ENCODE measurements around the gene CHTF18.

The CHTF18 gene

DNA sequence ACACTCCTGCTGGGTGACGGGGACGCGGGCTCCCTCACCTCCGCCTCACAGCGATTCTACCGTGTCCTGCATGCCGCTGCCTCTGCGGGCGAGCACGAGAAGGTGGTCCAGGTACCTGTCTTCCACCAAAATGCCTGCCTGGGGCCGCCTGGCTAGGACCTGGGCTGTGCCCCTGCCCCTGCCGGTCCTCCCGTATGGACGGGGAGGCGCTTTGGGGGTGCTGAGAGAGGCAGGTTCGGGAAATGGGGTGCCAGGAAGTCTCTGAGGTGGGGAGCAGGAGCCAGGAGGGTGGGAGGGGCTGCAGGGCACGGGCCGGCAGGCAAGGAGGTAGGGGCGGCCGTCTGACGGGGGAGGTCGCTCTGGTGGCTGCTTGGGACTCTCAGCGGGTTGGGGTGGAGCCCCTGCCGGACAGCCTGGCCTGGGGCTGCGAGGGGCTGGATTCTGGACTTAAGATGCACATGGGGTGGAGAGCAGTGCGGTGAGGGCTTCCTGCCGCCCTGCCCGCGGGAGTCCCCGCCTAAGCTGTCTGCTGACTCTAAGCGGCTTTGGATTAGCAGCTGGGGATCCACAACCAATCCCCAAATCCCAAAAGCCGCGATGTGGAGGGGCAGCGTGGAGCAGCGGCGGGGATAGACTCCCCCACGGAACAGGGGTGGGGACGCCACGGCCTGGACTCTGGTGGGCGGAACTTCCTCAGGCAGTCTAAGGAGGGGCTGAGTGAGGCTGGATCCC, 5.8 kb downstream of the CHTF18 start:
- no peak for DNase-seq

DNA sequence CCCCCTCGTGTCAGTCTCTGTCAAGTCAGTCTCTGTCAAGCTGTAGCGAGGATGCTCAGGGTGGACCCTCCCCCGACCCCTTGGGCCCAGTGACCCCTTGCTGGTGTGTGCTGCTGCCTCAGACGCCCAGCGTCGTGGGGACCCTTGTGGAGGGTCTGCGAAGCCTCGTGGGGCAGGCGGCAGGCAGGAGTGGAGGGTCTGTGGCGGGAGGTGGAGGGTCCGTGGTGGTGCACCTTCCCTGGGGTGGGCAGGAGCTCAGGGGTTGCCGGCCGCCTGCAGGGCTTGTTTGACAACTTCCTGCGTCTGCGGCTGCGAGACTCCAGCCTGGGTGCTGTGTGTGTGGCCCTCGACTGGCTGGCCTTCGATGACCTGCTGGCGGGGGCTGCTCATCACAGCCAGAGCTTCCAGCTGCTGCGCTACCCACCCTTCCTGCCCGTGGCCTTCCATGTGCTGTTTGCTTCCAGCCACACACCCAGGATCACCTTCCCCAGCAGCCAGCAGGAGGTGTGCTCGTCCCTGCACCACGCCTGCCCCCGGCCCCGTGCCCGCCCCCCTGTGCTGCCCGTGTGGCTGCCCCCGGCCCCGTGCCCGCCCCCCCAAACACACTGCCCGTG, 6.5 kb downstream of the CHTF18 start:
- DNase-seq: no peak

- no peak for DNase-seq
Observed at GRCh38 chr16:795580-796229, 7.3 kb downstream of the CHTF18 start.

- no peak for DNase-seq
Observed at GRCh38 chr16:796296-797119, 8.1 kb downstream of the CHTF18 start.

GRCh38 chr16:797120-797420, 8.7 kb downstream of the CHTF18 start:
- DNase-seq: no peak

GRCh38 chr16:797686-798085, 9.3 kb downstream of the CHTF18 start:
- DNase-seq: no peak

DNA sequence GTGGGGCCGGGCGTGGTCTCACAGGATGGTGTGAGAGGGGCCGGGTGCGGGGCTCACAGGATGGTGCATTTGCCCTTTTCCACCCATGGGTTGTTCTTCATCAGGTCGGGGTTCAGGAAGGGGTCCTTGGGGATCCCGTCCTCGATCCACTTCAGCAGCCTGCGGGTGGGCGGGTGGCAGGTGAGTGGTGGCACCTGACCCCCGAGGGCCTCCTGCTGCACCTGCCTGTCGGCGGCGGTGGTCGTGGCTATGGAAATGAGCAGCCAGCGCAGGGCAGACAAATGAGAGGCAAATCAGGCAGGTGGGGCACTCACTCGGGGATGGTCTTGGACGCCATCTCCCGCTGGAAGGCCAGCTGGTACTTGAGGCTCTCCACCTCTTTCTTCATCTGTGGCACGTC, 10.2 kb downstream of the CHTF18 start:
- DNase-seq: no peak

- DNase-seq: no peak
Observed at GRCh38 chr16:799111-799947, 10.9 kb downstream of the CHTF18 start.

- no peak for DNase-seq
Observed at GRCh38 chr16:799948-800833, 11.8 kb downstream of the CHTF18 start, which contains the start of gene GNG13. TSS of gene GNG13 (minus strand) at chr16:800734. CDS start at chr16:799077, 1,657 bp downstream.

- no peak for DNase-seq
Observed at GRCh38 chr16:800834-801511, 12.6 kb downstream of the CHTF18 start.

DNA sequence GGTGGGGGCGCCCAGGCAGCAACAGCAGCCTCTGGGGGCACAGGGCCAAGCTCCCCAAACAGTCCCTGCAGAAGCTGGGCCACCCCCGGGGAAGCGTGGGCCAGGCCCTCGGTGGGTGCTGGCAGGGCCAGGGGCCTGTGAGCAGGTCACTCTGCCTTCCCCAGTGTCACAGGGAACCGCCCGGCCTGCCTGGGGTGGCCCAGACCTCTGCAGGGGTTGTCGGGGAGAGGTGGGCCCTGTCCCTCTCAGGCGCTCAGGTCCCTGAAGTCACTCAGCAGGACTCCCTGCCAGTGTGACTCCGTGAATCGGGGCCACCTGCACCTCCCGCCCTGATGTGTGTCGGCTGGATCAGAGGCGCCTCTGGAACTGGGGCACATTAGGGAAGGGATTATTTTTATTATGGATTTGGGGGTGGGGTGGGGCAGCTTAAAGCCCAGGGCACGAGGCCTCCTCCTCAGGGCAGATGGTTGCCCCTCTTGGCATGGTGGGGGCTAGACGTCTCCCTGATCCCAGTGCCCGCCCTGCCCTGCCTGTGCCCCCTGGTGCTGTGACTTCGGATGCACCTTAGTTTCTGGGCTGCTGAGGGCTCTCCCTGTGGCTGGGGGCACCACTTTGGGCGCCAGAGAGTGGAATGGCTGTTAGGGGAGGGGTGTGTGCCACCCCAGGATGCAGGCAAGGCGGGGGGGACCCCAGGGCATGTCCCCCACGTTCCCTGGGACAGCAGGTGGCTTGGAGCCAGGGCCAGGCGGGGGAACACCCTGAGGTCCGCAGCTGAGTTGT, 13.4 kb downstream of the CHTF18 start:
- no peak for DNase-seq

DNA sequence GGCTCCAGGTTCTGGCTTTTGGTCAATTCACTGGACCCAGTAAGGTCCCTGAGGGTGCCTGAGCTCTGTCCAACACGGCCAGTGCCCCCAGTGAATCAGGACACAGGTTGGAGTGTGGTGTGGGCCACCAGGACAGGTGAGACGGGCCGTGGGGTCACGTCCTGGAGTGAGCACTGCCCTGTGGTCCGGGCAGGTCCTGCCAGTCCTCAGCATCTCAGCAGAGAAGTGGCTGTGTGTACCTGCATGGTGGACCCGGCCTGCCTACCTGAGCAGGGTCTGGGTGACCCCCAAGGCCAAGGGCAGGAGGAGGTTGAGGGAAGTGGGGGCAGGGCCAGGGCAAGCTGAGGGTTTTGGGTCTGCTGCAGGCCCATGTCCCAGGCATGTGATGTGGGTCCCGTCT, 14.0 kb downstream of the CHTF18 start:
- DNase-seq: no peak

DNA sequence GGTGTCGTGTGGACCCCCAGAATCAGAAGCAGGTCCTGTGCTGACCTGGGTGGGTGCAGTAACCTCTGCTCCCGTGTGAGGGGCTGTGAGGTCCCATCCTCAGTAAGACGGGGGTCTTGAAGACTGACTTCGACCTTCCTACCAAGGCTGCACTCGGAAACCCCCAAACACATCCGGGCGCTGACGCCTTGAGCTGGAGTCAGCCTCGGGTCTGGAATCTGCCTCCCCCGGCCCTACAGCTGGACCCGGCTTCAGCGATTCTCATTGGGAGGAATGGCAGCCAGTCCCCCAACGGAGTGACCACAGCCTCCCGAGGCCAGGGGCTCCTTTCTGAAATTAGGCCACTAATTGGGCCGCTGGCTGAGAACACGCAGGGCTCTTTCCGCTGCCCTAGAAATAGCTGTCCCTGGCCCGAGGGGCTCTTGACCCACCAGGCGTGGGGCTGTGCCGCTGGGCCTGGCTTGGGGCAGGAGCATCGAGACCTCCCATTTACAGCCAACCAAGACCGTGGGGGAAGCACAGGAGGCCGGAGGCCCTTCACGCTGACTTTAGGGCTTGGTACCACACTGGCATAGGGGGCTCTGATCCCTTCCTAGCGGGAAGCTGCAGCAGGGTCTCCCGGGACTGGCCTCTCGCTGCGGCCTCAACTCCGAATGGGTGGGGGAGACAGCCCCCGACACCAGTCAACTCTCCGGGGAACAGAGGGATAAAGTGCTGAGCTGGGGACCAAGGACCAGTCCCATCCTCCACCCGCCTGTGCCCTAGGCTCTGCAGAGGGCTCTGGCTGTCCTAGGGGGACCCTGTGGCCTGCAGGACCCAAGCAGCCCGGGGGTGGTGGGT, 14.7 kb downstream of the CHTF18 start:
- no peak for DNase-seq

DNA sequence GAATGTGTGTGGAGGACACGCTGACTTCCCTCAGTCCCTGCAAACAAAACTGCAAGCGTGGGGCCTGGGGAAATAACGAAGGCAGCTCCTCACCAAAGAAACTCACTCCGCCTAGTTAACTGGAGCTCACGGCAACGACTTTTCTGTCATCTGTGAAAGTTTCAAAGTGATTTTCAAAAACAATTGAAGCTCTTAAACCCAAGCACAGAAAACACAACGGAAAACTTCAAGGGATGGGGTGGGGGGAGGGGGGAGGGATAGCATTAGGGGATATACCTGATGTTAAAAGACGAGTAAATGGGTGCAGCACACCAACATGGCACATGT, 15.3 kb downstream of the CHTF18 start:
- no peak for DNase-seq

- no peak for DNase-seq
Observed at GRCh38 chr16:804193-805048, 16.0 kb downstream of the CHTF18 start.

DNA sequence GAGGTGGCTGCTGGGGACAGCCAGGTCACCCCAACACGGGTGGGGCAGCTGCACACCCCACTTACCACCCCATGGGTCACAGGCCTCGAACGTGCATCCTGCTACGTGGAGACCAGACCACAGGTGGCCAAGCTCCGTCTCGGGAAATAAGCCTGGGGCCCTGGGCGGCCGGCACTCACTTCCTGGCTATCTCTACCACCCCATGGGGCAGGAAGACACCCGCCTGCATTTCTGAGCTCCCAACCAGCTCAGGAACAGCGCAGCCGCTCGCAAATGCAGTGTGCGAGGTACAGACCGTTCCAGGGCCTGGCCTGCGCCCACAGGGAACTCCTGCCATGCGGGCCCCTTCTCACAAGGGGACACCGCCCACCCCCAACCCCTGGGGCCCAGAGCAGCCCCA, 17.1 kb downstream of the CHTF18 start:
- no peak for DNase-seq

DNA sequence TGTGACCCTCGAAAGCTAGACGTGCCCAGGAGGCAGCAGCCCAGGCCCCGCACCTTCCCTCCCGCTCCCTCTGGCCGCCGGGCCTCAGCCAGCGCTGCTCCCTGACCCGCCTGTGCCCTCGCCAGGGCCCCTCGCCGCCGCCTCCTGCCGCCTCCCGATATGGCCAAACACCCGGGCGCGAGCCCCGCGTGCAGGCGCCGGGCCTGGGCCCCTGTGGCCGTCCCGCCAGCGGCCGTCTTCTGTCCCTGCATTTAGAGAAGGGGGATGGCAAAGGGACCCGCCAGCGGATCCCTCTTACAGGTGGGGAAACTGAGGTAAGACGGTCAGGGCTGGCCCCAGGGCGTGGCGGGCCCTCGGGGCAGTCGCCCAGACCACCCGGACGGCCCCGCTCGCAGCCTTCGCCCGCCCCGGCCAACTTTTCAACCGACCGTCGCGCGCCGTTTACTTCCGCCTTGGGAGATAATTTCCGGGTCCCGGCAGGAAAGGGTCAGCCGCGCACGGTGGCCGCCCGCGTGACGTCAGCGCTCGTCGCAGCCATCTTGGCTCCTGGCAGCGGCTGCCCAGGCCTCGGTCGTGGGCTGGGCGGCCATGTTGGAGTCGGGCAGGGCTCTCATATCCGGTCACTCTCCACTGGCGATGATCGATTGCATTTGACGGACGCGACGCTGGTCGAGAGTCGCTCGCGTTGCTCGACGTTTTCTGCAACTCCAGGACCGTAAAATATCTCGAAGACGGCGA, 19.1 kb downstream of the CHTF18 start:
- peak; percentile 94 for DNase-seq

GRCh38 chr16:808085-808386, 19.6 kb downstream of the CHTF18 start:
- no peak for DNase-seq

Data from left hindlimb (tissue), 1 donor.